Activated CD4-positive, CD25-positive, alpha-beta regulatory T cell treated with anti-CD3 and anti-CD28 coated beads, Interleukin-2, amount 50 U/mL, for 24 hours (primary cell): ENCODE results near the gene F2.
"Not testable (repeated sequence)": the region's sequence is repeated elsewhere in the genome, so short reads cannot be mapped to it uniquely, and the experiment has no call there.

Source experiments
- ATAC-seq, 2 donors: fragments of 150-1000 bp; cut with Tn5 transposase; one replicate each; pipeline ENCODE4 v1.10.0; 2021; ENCODE audit warnings: mild to moderate bottlenecking in 1 of 2, moderate library complexity in 1 of 2

F2 gene

DNA sequence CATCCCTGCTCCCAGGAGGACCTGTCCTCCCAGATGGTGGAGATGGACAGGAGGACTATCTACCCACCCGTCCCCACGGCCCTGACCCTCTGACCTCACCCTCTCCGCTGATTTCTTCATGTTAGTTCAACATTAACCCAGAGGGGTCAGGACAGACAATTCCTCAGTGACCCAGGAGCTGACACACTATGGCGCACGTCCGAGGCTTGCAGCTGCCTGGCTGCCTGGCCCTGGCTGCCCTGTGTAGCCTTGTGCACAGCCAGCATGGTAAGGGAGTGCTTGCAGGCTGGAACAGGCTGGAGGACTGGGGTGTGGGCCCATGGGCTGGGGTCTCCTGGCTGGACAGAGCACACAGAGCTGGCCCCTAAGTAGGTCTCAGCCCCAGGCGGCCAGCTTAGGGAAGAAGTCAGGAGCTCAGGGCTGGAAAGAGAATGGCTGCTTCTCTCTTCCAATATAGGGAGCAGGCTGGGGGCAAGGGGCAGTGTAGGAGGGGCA is at the start of gene F2:
TSS of gene F2 (plus strand) at position 166 of the 495 bp plus-strand sequence. CDS start at position 189, 23 bp downstream.
- ATAC-seq: no peak

DNA sequence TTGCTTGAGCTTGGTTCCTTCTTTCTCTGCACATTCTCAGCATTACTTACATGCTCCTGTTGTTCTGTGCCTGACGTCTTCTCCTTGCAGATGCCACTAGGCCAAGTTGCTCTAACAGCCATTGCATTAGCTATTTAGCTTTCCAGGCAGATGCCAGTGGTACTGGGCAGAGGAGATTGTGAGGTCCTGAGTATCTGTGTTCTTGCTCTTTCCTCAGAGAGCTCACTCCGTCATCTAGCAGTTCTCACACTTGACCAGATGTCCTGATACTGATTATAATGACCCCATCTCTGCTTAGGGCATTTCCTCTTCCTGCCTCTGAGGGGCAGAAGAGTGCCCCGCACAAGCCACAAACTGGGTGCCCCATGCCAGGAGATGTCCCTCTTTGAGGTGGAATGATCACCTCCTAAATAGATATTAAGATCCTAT is 49.3 kb upstream of the F2 start:
- ATAC-seq: no peak

DNA sequence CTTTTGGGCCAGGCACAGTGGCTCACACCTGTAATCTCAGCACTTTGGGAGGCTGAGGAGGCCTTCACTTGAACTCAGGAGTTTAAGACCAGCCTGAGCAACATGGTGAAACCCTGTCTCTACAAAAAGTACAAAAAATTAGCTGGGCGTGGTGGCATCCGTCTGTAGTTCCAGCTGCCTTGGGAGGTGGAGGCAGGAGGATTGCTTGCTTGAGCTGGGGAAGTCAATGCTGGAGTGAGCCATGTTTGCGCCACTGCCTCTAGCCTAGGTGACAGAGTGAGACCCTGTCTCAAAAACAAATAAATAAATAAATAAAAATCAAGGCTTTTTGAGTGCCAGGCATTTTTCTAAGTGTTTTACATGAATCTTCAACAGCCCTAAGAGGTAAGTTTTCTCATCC is 48.5 kb upstream of the F2 start:
- not testable (repeated sequence) for ATAC-seq

DNA sequence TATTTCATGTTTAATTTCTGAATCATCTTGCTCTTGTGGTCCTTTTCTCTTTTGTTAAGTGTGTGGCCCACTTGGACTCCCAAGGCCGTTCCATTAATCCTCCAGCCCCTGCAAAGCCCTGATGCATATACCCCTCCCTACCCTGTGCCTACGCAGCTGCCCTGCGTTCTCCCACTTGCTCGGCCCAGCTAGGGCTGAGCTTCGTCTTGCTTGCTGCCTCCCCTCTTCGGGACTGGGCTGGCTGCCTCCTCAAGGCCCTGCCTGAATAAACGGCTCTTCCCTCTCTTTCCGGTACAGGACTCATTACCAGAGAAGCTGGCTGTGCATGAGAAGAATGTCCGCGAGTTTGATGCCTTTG is 47.1 kb upstream of the F2 start:
- no peak for ATAC-seq

DNA sequence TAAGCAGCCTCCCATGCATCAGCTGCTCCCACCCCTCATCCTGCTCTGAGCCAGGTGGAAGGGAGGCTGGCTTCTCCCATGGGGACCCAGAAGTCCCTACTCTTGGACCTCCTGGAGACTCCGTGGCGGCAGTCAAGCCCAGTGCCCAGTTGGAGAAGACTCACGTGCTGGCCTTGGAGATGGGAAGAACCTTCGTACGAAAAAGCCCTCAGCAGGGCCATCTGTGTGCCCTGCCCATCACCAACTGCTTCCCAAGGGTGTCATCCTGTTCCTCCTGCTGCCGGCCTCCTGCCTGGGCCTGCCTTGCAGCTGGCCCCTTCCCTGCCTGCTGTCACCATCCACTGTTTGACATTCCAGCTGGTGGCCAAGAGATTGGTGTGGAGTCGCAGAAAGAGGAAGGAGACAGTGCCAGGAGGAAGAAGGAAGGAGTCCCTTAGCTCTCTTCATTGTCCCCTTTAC is 46.6 kb upstream of the F2 start:
- no peak for ATAC-seq

DNA sequence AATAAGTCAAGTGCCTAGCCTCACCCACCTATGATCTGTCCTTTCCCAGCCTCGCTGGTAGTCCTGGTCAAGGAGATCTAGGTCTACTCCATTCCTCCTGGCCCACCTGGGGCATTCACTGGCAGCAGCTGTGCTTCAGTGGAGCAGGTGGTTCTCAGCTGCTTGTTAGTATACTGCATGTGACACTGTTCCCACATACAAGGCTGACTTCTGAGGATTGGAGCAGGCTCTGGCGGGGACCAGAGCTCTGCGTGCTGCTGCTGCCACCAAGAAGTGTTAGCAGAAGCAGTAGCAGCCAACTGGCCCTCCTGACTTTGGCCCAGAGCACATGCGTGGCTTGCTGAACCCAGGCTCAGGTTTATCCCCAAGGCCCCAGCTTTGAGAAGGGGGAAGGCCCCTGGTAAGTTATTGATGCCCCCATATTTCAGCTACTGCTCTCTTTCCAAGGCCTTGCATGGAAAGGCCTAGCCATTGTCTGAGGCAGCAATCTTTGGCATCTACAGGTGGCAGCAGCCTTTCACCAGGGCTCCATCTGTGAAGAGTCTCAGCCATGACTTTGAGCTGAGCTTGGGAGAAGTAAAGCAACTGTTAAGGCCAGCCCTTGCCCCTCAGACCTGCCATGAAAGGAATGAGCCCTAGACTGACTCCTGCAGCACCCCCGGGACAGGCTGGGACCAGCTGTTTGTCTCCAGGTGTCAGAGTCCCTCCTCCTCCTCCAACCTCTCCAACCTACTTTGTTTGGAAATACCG is 45.1 kb upstream of the F2 start:
- ATAC-seq: no peak

DNA sequence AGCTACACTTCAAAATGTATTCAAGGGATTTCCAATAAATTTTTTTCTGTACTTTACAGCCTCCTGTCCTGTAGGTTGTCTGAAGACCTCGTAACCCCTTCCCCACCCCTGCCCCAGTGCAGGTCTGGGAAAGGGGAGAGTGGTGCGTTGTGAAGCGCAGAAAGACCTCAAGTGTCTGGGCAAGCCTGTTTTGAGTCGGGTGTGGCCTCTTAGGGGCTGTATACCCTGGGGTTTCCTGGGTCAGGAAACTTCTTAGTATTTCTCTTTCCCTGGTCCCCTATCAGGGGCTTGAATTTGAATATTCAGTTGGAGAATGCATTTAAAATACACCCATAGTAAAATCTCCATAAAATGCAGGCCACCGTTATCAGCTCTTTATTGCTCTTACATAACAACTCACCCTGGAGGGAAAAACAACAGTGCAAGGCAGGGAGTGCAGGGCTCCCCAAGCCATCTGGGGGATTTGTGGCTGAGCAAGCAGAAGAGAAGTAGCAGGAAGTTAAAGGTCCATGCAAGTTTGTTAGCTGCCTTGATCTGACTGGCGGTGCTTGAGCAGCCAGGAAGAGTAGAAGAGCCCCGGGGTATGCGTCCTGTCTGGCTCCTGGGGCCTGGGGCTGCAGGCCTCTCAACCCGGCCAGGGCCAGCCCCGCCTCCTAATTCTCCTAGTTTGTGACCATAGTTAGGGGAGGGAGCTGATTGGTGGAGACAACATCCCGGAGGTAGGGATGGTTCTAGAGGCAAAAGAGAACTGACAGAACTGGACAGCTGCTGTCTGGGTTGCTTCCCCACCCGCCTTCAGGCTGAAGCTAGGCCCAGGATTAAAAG is 44.3 kb upstream of the F2 start:
- ATAC-seq: no peak

DNA sequence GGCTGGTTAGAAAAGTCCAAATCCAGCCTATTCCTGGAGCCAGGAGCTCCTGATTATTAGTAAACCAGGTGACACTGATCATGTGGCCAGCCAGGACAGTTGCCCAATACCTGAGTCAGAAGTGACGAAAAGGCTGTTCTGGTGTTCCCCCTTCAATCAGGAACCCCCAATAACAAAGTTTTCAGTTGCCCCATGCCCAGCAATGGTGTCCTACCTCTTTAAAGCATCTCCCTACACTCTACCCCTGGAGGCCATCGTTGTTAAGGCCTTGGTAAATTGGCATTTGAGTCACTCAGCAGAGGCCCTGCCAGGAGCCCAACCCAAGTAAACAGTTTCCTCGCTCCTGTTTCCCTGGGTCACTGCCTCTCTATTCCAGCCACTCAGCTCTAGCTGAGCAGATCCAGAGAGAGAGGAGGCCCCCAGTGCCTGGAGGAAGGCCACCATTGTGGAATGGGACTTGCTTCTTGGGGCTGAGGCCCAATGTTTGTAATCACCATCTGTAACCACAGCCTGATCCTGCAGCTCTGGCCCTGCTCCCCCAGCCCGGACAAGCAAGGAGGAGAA is 43.6 kb upstream of the F2 start:
- ATAC-seq: no peak

DNA sequence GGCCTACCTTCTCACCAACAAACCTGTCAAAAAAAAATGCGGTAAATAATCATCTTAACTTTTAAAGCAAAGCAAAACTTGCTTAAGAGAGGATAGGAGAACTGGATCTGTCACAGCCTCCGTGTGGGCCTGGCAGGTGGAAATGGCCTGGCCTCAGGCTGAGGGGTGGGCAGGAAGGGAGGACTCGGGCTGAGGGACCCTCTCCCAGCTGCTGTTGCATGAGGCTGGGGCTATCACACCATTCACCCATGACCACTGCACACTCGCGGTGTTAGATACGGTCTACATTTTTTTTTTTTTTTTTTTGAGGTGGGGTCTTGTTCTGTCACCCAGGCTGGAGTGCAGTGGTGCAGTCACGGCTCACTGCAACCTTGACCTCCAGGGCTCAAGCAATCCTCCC is 43.1 kb upstream of the F2 start:
- ATAC-seq: no peak

DNA sequence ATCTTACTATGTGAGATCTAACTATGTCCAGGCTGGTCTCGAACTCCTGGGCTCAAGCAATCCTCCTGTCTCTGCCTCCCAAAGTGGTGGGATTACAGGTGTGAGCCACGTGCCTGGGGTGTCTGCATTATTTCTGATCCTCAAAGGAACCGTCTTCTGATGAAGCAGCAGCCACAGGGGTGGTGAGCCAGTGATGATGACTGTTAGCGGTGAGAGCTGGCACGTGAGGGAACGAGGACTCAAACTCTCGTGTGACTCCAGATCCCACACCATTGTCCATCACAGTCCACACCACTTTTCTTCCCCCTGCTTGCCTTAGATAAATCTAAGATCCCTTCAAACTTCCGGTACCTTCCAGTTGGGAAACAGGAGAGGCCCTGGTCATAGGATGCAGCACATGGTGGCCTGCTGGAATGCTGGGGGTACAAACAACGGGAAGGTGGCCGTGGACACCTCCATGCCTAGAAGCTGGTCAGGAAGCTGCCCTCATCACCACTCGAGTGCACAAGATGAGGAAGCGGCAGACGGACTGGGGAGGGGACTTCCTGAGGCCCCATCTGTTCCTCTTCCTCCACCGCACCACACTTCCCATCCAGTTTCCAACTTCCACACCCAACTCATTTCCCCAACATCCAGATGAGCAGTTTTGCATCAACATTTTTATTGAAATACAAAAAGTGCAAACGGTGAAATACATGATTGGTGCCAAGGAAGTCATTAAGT is 42.4 kb upstream of the F2 start:
- no peak for ATAC-seq

DNA sequence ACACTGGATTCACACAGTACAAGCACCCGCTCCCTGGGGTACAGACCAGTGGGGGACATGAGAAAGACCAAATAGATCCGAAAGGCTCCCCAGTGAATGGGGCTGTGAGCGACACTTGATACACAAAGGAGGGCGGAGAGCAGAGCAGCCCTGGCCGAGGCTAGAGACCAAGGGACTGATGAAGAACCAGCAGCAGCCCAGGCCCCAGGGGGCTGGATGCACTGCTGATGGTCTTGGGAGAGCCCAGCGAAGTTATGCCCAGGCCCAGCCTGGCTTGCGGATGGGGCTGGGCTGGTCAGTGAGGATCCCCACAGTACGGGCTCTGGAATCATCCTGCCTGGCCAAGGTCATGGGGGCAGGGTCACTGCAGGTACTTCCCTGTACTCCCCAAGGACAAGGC is 41.8 kb upstream of the F2 start:
- ATAC-seq: no peak

DNA sequence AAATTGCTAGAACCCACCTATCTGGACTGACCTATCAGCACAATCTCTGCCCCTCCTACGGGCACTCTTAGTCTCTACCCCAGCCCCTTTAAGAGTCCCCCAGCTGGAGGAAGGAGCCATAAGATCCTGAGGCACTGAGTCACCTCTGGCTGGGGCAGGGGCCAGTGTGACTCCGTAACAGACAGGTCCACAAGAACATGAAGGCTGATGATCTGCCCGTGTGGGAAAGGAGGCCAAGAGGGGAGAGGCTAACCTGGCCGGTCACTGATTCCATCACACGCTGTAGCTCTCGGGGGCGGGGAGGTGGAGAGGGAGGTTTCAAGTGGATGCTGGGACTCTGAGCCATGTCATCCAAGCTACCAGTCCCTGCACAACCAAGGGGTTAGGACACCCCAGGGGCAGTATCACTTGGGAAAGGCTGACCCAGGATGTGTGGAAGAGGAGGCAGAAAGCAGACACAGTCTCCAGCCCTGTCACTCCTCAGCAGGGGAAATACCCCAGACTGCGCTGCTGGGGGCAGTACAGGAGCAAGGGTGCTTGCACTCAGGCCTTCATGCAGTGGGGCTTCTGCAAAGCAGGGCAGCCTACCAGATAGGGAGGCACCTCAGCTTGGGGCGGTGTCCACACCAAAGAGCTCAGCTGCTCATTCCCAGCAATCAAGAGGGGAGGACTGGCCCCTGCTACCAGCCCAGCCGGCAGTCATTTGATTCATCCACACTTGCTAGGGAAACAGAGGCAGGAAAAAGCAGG is 40.8 kb upstream of the F2 start:
- no peak for ATAC-seq

DNA sequence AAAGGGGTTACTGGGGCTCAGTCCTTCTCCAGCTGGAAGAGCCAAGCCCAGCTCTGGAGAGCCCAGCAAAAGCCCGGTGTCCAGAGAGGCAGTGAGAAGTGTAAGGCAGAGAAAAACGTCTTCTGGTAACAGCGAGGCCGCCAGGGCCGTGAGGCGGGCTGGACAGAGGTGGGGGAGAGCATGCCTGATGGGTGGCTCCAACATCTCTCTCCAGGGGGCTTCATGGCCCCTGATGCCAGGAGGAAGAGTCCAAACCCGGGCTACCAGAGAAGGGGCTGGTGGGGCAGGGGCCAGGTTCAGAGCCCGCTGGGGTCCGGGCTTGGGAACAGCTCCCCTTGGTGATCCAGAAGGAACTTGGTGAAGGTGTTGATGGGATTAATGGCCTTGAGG is 40.3 kb upstream of the F2 start:
- no peak for ATAC-seq

DNA sequence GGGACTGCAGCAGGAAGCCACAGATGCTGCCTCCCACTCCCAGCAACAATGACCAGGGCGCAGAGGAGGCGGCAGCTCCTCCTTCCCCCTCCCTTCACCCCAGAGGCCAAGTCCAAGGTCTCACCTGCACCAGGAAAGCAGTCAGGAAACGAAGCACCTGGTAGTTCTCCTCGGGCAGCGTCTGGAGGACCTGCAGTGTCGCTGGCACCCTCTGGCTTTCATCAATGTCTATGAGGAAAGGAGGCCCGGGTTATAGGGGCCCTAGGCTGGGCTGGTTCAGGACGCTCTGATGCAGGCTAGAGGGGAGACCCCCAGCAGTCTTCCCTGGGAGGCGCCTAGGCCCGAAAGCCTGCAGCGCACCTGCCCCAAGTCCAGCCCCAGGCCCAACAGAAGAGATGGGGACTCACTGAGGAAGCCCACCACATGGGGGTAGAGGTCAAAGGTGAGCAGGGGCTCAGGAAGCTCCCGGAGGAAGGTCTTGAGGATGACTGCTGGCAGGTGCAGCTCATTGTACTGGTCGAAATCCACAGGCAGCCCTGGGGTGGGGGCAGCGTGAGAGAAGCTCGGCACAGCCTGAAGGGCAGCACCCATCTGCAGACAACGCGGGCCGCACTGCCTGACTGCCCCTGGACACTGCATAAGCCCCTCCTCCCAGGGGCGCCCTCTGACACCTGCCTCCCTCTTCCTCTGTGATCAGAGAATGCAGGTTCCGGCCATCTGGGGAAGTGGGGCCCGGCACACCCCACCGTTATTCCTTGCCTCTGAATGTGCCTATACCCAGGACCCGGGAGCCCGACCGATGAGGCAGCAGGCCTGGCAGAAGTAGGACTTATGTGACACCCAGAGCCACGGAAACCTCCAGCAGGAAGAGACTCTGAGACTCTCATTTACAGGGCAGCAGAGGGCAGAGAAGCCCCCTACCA is 39.5 kb upstream of the F2 start:
- no peak for ATAC-seq

DNA sequence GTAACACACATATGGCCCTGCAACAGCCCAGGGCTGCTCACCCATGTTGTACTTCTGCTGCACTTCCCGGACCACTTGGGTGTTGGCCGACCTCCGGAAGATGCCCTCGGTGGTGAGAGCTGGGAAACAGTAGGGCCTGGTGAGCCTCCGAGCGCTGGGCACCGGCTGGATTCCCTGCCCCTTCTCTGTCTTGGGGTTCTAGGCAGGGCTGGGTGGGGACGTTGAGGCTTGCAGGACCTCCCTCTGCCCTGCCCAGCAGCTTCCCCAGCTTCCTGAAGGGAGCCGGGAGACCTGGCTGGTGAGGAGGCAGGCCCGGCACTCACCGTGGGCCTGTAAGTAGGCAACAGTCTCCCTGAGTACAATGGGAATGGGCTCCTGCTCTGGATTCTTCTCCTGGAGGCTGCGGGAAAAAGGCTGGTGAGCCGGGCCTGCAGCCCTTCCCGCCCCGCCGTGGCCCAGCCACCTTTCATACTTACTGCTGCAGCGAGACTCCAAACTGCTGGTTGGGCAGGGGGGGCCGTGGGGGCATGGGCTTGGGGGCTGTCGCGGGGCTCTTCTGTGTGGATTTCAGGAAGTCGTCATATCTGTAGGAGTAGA is 38.8 kb upstream of the F2 start:
- ATAC-seq: no peak

DNA sequence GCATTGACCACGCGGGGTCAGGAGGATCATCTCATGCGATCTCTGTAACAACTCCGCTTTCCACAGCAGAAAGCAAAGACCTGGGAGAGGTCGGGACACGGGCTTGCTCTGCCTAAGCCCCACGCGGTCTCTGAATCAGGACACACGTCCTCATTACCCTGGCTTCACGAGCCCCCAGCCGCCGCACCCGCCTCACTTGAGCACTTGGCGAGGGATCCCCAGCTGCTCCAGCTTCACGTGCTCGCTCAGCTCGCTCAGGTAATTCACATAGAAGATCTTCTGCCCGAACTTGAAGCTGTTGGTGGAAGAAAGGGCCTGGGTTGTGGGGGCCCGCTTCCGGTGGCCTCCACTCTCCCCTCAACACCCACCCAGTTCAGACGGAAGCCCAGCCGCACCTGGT is 38.2 kb upstream of the F2 start:
- no peak for ATAC-seq

DNA sequence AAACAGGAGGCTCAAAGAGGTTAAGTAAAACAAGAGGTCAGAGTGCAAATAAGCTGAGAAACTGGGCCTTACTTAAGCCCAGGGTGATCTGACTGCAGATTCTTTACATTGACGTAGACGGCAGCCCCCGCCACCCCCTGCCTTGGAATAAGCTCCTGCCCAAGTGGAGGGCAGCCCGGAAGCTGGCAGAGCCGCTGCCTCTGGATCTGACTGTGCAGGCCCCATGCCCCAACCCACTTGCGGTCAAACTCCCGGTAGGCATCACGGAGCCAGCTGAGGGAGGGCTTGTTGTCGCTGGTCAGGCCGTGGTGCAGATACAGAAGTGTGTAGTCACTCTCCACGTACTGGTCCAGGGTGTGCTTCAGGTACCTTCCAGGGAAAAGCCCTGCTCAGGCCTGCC is 37.2 kb upstream of the F2 start:
- ATAC-seq: no peak

DNA sequence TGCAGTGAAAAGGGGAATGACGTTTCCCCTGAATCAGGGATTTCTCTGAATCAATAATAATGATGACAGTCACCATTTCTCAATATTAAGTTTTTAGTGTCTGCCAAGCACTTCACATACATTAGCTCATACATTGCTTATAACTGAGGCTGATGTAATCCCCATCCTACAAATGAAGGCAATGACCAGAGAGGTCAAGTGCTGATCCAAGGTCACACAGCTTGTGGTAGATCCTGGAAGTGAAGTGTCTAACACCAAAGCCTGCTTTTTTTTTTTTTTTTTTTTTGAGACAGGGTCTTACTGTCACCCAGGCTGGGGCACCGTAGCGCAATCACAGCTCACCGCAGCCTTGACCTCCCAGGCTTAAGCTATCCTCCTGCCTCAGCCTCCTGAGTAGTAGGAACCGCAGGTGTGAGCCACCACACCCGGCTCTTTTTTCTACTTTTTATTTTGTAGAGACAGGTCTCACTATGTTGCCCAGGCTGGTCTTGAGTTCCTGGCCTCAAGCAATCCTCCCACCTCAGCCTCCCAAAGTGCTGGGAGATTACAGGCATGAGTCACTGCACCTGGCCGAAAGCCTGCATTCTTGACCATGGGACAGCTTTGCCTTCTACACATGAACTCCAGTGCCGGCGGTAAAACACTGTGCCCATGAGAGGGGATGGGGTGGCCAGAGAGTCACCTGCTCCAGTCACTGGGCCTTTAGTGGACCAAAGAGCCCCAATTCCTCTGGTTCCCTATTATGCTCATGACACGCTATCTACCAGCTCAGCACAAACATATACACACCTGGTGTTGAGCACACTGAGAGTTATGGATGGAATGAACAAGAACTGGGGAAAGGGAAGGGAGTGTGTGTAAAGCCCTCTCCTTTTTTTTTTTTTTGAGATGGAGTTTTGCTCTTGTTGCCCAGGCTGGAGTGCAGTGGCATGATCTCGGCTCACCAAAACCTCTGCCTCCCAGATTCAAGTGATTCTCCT is 36.0 kb upstream of the F2 start:
- no peak for ATAC-seq

DNA sequence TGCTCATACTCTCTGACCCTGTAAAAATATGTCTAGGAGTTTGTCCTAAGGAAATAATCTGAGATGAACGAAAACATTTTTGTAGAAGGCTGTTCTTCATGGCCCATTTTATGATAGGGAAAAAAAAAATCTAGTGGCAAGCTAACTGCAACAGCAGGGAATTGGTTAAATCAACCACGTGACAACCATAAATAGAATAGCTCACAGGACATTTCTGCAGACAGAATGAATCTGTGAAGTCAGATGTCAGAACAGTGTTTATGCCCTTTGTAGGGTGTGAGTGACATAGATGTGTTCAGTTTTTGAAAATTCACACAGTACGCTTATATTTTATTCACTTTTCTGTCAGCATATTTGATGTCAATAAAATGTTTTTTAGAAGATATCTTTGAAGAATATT is 34.6 kb upstream of the F2 start:
- ATAC-seq: no peak
